Measurements from ENCODE around the gene AFF3.

Gene AFF3

DNA sequence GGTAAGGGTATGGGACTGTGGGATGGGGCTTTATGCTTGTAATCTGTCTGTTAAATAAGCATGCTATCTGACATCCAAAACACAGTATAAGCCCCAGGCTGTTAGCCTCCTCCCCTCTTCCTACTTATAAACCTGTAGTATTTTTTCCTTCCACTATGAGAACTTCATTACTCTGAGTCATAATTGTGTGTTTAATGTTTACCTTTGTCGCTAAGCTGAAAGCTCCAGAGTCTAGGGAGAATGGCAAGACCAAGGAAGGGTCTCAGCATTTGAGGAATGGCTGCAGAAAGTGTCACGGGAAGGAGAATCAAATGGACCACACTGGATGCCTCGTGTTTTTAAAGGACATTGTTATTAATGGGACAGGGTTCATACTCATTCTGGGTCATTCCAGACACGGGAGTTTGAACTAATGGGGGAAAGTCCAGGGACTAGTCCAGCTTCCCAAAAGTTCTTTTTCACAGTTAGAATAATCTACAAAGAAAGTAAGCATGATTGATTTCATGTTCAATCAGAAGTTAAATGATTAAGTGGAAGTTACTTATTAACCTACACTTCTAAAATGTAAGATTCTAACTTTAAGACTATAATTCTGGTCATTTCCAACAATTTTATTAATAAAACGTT lies 292.2 kb downstream of the AFF3 start:
- H2AFZ ChIP-seq (ENCODE audit: low read length, unreplicated experiment): no peak overlapping the region
- no peaks in the 10 kb centered on the region for H3K36me3 ChIP-seq (ENCODE audit: insufficient read depth, low read length)
- no peaks in the 10 kb centered on the region for H3K27me3 ChIP-seq (ENCODE audit: insufficient read depth, low read length)

DNA sequence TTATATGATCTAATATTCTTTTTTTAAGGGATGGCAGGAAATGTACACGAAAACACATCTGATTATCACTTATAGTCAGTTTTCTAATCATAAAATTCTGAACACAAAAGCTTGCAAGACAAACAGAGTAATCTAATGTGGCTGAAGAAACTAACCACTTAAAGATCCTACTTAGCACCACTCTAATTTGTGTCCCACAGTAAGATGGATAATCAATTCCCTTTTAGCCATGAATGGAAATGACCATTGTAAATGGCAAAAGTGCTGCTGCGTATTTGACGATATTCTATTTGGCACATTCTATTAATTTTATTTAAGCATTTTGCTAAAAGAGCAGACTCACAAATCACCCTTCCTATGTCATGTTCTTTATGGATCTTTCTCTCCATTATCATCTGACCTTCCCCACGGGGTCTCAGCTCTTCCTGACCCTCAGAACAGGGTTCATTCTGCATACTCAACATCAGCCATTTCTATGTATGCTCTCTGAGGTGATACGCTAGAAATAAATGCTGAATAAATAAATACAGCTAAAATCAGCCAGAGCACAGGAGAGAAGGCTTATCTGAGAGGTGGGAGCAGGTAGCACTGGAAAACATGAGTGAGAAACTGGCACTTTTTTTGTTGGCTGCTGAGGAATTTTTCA lies 295.8 kb downstream of the AFF3 start:
- H3K27me3 ChIP-seq (ENCODE audit: insufficient read depth, low read length): no peaks in the 10 kb centered on the region
- H3K36me3 ChIP-seq (ENCODE audit: insufficient read depth, low read length): no peaks in the 10 kb centered on the region
- H3K4me1 ChIP-seq (ENCODE audit: control insufficient read depth, insufficient read depth, low read length, unreplicated experiment): peaks cover 5% of the 10 kb centered on the region
- H2AFZ ChIP-seq (ENCODE audit: low read length, unreplicated experiment): no peak overlapping the region
- no peaks in the 10 kb centered on the region for H3K79me2 ChIP-seq (ENCODE audit: control insufficient read depth, insufficient read depth, low read length, unreplicated experiment)
- no peak overlapping the region for H3K27ac ChIP-seq (ENCODE audit: low read depth, low read length)
- H3K4me3 ChIP-seq (ENCODE audit: low read depth, low read length): no peak overlapping the region

More for the DNA sequence above, 292.2 kb downstream of the AFF3 start:
- no peaks in the 10 kb centered on the region for H3K79me2 ChIP-seq (ENCODE audit: control insufficient read depth, insufficient read depth, low read length, unreplicated experiment)
- no peaks in the 10 kb centered on the region for H3K4me1 ChIP-seq (ENCODE audit: control insufficient read depth, insufficient read depth, low read length, unreplicated experiment)
- no peak overlapping the region for H3K4me3 ChIP-seq (ENCODE audit: low read depth, low read length)
- H3K27ac ChIP-seq (ENCODE audit: low read depth, low read length): no peak overlapping the region

DNA sequence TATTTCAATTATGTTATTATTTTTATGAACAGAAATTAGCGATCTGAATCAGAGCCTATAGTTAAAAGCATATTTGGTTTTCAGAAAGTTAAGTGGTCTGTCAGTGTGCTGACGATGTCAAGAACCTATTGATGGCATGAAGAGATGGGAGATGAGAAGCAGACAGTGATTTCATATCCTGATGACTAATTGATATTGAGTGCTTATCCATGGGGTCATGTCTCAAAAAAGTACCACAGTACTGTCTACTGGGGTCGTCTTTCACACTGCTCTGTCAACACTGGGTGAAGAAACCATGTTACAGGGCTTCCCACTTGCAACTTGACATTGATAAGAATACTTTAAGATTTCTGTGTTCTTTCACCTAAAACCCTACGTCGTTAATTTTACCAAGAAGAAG lies 297.1 kb downstream of the AFF3 start:
- H2AFZ ChIP-seq (ENCODE audit: low read length, unreplicated experiment): no peak overlapping the region
- no peaks in the 10 kb centered on the region for H3K79me2 ChIP-seq (ENCODE audit: control insufficient read depth, insufficient read depth, low read length, unreplicated experiment)
- peaks cover 9% of the 10 kb centered on the region for H3K4me1 ChIP-seq (ENCODE audit: control insufficient read depth, insufficient read depth, low read length, unreplicated experiment)
- H3K27me3 ChIP-seq (ENCODE audit: insufficient read depth, low read length): no peaks in the 10 kb centered on the region
- H3K27ac ChIP-seq (ENCODE audit: low read depth, low read length): no peak overlapping the region
- no peak overlapping the region for H3K4me3 ChIP-seq (ENCODE audit: low read depth, low read length)
- H3K36me3 ChIP-seq (ENCODE audit: insufficient read depth, low read length): no peaks in the 10 kb centered on the region

DNA sequence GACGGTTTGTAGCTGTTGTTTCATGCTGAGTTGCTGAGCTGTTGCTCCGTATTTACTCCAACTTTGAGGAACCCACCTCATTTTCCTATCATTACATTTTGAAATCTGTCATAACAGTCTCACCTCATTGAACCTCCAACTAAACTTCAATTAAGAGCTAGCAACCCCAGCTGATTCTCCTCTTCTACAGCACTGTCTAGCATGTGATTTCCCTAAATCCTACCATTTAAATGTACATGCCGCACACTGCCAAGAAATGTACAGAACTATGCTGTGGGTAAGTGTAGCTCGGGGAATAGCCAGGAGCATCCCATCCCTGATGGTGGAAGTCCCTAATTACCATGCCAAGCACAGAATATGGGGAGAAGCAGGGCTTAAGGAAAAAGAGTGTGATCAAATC lies 299.9 kb downstream of the AFF3 start:
- Histone ChIP-seq H3K4me1 (ENCODE audit: control insufficient read depth, insufficient read depth, low read length, unreplicated experiment) (peaks cover 9% of the 10 kb centered on the region), H3K27ac (ENCODE audit: low read depth, low read length) (no peak overlapping the region), H3K27me3 (ENCODE audit: insufficient read depth, low read length) (no peaks in the 10 kb centered on the region), H3K36me3 (ENCODE audit: insufficient read depth, low read length) (no peaks in the 10 kb centered on the region), H3K4me3 (ENCODE audit: low read depth, low read length) (no peak overlapping the region), H3K79me2 (ENCODE audit: control insufficient read depth, insufficient read depth, low read length, unreplicated experiment) (no peaks in the 10 kb centered on the region), H2AFZ (ENCODE audit: low read length, unreplicated experiment) (no peak overlapping the region)

DNA sequence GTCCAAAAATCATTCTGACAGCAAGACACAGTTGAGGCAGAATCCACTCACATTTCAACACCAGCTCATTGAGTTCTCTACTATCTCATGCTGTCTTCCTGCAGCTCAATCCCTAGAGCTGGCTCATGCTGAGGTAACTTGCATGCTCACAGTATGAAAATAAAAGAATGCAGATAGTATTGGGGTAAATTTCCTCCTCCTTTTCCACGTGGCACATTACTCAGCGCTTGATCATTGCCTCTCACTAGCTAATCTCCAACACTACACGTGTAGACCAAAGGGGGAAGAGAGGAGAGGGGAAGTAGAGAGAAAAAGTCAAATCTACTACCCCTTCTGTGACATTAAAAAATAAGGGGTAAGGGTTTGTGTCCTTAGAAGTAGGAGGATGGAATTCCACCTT lies 300.6 kb downstream of the AFF3 start:
- Histone ChIP-seq H3K4me1 (ENCODE audit: control insufficient read depth, insufficient read depth, low read length, unreplicated experiment) (peaks cover 9% of the 10 kb centered on the region), H2AFZ (ENCODE audit: low read length, unreplicated experiment) (no peak overlapping the region), H3K36me3 (ENCODE audit: insufficient read depth, low read length) (no peaks in the 10 kb centered on the region), H3K4me3 (ENCODE audit: low read depth, low read length) (no peak overlapping the region), H3K27ac (ENCODE audit: low read depth, low read length) (no peak overlapping the region), H3K27me3 (ENCODE audit: insufficient read depth, low read length) (no peaks in the 10 kb centered on the region), H3K79me2 (ENCODE audit: control insufficient read depth, insufficient read depth, low read length, unreplicated experiment) (no peaks in the 10 kb centered on the region)

DNA sequence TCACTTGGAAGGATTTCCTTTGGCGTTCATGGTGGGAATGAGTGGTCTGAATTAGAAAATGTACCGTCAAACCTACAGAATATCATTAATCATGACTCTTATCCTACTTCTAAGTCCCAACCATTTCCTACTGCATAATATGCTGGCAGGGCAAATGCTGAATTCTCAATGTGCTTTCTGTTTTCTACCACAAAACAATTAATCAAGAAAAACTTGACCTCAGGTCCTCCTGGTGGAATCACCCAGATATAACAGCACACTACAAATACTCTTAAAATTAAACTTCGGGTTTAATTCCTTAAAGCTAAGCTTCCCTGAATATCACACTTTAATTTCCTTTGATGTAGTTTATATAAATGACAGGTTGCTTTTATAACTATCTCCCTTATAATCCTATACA lies 301.6 kb downstream of the AFF3 start:
- no peak overlapping the region for H2AFZ ChIP-seq (ENCODE audit: low read length, unreplicated experiment)
- no peaks in the 10 kb centered on the region for H3K27me3 ChIP-seq (ENCODE audit: insufficient read depth, low read length)
- H3K4me1 ChIP-seq (ENCODE audit: control insufficient read depth, insufficient read depth, low read length, unreplicated experiment): peaks cover 9% of the 10 kb centered on the region
- H3K79me2 ChIP-seq (ENCODE audit: control insufficient read depth, insufficient read depth, low read length, unreplicated experiment): no peaks in the 10 kb centered on the region
- no peak overlapping the region for H3K4me3 ChIP-seq (ENCODE audit: low read depth, low read length)
- H3K27ac ChIP-seq (ENCODE audit: low read depth, low read length): no peak overlapping the region
- no peaks in the 10 kb centered on the region for H3K36me3 ChIP-seq (ENCODE audit: insufficient read depth, low read length)

DNA sequence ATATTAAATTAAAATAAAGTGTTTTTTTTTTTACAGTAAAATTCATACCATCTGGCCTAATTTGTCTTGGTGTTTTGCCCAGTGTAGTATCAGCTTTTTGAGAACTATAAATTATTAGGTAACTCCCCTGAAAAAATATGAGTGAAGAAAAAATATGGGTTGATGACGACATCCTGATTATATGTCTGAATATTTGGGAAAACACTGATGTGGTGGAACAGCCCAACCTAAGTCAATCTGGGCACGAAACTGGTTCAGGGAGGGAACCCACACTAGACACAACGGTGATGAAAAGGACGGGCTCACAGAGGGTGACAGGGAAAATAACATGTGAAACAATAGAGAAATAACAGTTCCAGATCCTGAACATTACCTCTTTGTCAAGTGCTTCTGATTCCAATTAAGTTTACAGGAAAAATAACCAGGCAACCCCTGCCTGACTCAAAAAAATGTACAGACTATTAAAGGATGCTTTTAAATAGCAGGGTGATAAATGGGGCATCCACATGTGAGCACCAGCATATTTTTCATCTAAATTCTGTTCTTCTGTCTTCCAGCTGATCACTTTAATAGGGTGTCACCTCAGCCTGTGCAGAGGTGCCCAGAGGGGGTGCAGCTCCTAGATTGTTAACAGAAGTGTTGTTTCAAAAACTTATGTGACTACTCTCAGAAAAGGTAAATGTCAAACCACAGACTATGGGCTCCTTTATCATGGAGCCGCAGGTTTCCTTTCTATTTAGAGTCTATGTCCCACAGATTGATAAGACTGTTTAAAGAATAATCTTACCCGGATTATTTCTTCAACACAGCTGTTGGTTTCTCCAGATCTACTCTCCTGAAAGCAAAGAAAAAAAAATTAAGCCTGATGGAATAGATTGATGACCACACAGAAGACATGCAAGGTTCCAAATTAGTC lies 305.4 kb downstream of the AFF3 start:
- H3K27me3 ChIP-seq (ENCODE audit: insufficient read depth, low read length): no peaks in the 10 kb centered on the region
- H3K4me1 ChIP-seq (ENCODE audit: control insufficient read depth, insufficient read depth, low read length, unreplicated experiment): peaks cover 7% of the 10 kb centered on the region
- H3K36me3 ChIP-seq (ENCODE audit: insufficient read depth, low read length): no peaks in the 10 kb centered on the region
- H3K79me2 ChIP-seq (ENCODE audit: control insufficient read depth, insufficient read depth, low read length, unreplicated experiment): no peaks in the 10 kb centered on the region
- no peak overlapping the region for H3K4me3 ChIP-seq (ENCODE audit: low read depth, low read length)
- H2AFZ ChIP-seq (ENCODE audit: low read length, unreplicated experiment): no peak overlapping the region
- no peak overlapping the region for H3K27ac ChIP-seq (ENCODE audit: low read depth, low read length)

DNA sequence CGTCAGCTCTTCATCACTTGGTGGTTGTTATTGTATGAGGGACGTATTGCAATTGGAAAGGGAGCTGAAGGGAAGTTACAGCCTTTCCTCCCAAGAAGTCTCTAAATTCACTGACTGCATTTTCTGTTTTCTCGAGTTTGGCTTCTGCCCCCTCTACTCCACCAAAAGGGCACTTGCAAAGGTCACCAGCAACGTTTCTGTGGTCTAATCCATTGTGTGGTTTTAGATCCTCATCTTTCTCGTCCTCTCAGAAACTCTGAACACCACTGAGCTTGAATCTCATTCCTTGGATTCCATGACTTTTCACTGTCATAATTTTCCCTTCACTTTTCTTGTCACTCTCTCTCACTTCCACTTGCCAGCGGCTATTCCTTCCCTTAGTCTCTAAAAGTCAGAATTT lies 308.0 kb downstream of the AFF3 start:
- Histone ChIP-seq H3K4me3 (ENCODE audit: low read depth, low read length) (no peak overlapping the region), H3K4me1 (ENCODE audit: control insufficient read depth, insufficient read depth, low read length, unreplicated experiment) (no peaks in the 10 kb centered on the region), H3K27me3 (ENCODE audit: insufficient read depth, low read length) (no peaks in the 10 kb centered on the region), H3K36me3 (ENCODE audit: insufficient read depth, low read length) (no peaks in the 10 kb centered on the region), H3K79me2 (ENCODE audit: control insufficient read depth, insufficient read depth, low read length, unreplicated experiment) (no peaks in the 10 kb centered on the region), H2AFZ (ENCODE audit: low read length, unreplicated experiment) (no peak overlapping the region), H3K27ac (ENCODE audit: low read depth, low read length) (no peak overlapping the region)

DNA sequence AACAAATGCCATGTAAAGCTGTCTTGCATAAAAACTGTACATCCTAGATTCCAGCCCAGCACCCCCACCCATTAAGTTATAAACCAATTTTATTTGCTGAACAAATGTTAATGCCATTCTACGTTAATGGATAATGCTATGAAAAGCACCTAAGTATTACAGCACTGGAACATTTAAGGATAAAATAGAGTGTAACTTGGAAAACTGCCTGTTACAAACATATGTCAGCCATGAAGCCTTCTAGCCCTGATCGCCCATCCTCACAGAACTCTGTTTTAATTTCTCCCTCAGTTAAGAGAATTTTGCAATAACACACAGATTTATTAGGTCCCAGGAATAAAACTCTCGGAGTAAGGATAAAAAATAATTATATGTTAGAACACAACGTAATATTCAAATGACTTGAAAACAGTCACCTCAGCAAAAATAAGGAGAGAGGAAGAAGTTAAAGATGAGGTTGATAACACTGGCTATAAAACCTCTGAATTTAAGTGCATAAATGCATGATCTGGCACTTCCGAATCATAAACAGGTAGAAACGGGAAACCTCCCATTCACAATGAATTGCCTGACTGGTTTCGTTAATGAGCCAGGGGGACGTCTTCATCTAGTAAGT lies 308.7 kb downstream of the AFF3 start:
- H2AFZ ChIP-seq (ENCODE audit: low read length, unreplicated experiment): no peak overlapping the region
- no peaks in the 10 kb centered on the region for H3K79me2 ChIP-seq (ENCODE audit: control insufficient read depth, insufficient read depth, low read length, unreplicated experiment)
- no peaks in the 10 kb centered on the region for H3K4me1 ChIP-seq (ENCODE audit: control insufficient read depth, insufficient read depth, low read length, unreplicated experiment)
- no peaks in the 10 kb centered on the region for H3K36me3 ChIP-seq (ENCODE audit: insufficient read depth, low read length)
- H3K27ac ChIP-seq (ENCODE audit: low read depth, low read length): no peak overlapping the region
- no peaks in the 10 kb centered on the region for H3K27me3 ChIP-seq (ENCODE audit: insufficient read depth, low read length)
- H3K4me3 ChIP-seq (ENCODE audit: low read depth, low read length): no peak overlapping the region

DNA sequence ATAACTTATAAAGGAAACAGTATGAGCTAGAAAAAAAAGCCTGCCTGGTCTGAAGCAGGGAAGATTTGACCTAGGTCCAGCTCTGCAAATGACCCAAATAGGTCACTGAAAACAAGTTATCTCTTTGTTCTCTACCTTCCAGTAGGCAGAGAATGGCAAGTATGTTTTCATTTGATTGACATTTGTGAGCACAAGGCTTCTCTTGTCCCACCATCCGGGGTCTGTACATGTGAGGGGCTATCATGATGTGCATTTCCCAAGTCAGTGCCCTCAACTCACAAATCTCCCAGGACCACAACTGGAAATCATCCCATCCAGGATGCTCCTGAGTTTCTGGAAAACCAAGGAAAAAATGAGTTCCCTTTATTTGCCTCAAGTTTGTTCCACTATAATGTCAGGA lies 309.5 kb downstream of the AFF3 start:
- no peaks in the 10 kb centered on the region for H3K27me3 ChIP-seq (ENCODE audit: insufficient read depth, low read length)
- H3K4me1 ChIP-seq (ENCODE audit: control insufficient read depth, insufficient read depth, low read length, unreplicated experiment): no peaks in the 10 kb centered on the region
- H3K79me2 ChIP-seq (ENCODE audit: control insufficient read depth, insufficient read depth, low read length, unreplicated experiment): no peaks in the 10 kb centered on the region

More for the DNA sequence above, 309.5 kb downstream of the AFF3 start:
- Histone ChIP-seq H3K27ac (ENCODE audit: low read depth, low read length) (no peak overlapping the region), H2AFZ (ENCODE audit: low read length, unreplicated experiment) (no peak overlapping the region), H3K36me3 (ENCODE audit: insufficient read depth, low read length) (no peaks in the 10 kb centered on the region), H3K4me3 (ENCODE audit: low read depth, low read length) (no peak overlapping the region)

Measured in ACC112 (cell line).